ENCODE measurements around the gene C1QA.

DNA sequence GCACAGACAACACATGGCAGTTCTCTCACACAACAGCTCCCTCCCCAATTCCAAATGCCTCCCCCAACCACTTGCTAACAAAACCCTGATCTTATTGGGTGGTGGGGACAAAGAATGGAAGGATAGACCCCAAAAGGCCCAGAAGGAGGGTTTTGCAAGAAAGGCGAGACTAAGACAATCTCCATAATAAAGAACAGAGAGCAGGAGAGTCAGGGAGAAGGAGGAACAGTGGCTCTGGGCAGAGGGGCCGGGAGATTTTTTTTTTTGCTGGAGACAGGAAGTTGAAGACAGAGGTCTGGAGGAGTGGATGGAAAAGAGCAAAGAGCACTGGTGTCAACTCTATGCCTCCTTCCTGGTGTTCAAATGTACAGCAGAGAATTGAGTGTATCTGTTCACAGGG is 6.5 kb upstream of the C1QA start:
- TF ChIP-seq POLR2A (IDR thresholded peaks at IDR 0.05) = no peak
- TF ChIP-seq, protein P1, sequence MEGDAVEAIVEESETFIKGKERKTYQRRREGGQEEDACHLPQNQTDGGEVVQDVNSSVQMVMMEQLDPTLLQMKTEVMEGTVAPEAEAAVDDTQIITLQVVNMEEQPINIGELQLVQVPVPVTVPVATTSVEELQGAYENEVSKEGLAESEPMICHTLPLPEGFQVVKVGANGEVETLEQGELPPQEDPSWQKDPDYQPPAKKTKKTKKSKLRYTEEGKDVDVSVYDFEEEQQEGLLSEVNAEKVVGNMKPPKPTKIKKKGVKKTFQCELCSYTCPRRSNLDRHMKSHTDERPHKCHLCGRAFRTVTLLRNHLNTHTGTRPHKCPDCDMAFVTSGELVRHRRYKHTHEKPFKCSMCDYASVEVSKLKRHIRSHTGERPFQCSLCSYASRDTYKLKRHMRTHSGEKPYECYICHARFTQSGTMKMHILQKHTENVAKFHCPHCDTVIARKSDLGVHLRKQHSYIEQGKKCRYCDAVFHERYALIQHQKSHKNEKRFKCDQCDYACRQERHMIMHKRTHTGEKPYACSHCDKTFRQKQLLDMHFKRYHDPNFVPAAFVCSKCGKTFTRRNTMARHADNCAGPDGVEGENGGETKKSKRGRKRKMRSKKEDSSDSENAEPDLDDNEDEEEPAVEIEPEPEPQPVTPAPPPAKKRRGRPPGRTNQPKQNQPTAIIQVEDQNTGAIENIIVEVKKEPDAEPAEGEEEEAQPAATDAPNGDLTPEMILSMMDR (IDR thresholded peaks at IDR 0.05) = no peak
